ENCODE data around the gene PDE11A. TPM values are rescaled to one million over a fixed set of nuclear protein-coding genes. Genes with fewer than 3 reads are reported as not detected.

The PDE11A gene
- total RNA-seq, 1 donor from 2014 or later, result 0.27 TPM

DNA sequence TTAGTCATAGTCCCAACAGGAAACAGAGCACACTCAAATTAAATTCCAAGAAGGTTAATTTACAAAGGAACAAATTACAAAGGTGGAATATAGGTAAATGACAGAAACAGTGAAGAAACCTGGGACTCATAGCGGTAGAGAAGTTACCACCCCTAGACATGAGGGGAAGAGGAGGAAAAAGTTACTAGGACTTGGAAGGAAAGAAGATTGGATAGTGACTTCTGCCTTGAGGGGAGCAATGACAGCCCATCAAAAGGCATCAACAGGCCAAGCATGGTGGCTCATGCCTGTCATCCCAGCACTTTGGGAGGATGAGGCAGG lies 2.4 kb upstream of the PDE11A start:
- Mint-ChIP-seq H3K27ac (ENCODE audit: unreplicated experiment) (no peak overlapping the region), H3K4me1 (ENCODE audit: low read depth, unreplicated experiment) (no peaks in the 10 kb centered on the region), H3K4me3 (ENCODE audit: unreplicated experiment) (no peak overlapping the region), H3K9me3 (ENCODE audit: unreplicated experiment) (no peaks in the 10 kb centered on the region), H3K36me3 (ENCODE audit: unreplicated experiment) (no peaks in the 10 kb centered on the region), H3K27me3 (ENCODE audit: unreplicated experiment) (peaks cover 3% of the 10 kb centered on the region)
- DNase-seq, result no peak
- TF ChIP-seq, protein P1, sequence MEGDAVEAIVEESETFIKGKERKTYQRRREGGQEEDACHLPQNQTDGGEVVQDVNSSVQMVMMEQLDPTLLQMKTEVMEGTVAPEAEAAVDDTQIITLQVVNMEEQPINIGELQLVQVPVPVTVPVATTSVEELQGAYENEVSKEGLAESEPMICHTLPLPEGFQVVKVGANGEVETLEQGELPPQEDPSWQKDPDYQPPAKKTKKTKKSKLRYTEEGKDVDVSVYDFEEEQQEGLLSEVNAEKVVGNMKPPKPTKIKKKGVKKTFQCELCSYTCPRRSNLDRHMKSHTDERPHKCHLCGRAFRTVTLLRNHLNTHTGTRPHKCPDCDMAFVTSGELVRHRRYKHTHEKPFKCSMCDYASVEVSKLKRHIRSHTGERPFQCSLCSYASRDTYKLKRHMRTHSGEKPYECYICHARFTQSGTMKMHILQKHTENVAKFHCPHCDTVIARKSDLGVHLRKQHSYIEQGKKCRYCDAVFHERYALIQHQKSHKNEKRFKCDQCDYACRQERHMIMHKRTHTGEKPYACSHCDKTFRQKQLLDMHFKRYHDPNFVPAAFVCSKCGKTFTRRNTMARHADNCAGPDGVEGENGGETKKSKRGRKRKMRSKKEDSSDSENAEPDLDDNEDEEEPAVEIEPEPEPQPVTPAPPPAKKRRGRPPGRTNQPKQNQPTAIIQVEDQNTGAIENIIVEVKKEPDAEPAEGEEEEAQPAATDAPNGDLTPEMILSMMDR (IDR thresholded peaks at IDR 0.05; ENCODE audit: partially characterized antibody, unreplicated experiment), result no peak

DNA sequence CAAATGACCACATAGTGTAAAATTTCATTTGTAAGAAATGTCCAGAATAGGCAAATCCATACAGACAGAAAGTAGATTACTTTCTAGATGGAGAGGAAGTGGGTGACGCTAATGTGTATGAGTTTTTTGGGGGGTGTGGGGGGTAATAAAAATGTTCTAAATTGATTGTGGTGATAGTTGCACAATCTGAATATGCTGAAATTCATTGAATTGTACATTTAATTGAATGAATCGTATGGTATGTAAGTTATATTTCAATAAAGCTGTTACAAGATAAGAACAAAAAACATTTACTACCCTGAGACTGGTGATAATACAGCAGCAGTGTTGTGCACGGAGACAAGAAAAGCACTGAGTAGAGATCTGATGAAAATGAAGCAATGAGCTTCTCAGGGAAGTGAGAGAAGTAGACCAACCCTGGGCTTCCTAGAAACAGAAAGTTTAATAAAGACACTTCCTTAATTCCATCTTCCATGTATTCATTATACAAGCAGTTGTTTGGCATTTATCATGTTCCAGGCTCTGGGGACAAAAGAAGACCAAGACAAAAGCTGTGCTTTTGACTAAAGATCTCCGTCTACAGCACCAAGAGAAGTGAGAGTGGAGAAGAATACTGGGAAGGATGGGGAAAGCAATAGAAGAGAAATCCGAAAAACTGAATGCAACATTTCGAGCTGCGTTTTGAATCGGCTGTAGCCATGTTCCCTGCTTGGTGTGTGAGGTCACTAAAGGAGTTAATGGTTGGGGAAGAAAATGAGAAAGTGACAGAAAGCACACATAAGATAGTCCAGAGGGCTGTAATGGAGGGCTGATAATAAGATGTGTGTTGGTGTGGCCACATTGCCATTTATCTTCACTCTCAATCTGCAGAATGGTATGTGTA lies 1.8 kb upstream of the PDE11A start:
- no peaks in the 10 kb centered on the region for H3K36me3 Mint-ChIP-seq (ENCODE audit: unreplicated experiment)
- DNase-seq, result no peak
- no peaks in the 10 kb centered on the region for H3K4me1 Mint-ChIP-seq (ENCODE audit: low read depth, unreplicated experiment)
- H3K27me3 Mint-ChIP-seq (ENCODE audit: unreplicated experiment), result peaks cover 3% of the 10 kb centered on the region
- no peak overlapping the region for H3K4me3 Mint-ChIP-seq (ENCODE audit: unreplicated experiment)
- H3K9me3 Mint-ChIP-seq (ENCODE audit: unreplicated experiment), result no peaks in the 10 kb centered on the region
- no peak overlapping the region for H3K27ac Mint-ChIP-seq (ENCODE audit: unreplicated experiment)
- TF ChIP-seq, protein P1 (IDR thresholded peaks at IDR 0.05; ENCODE audit: partially characterized antibody, unreplicated experiment), result no peak

DNA sequence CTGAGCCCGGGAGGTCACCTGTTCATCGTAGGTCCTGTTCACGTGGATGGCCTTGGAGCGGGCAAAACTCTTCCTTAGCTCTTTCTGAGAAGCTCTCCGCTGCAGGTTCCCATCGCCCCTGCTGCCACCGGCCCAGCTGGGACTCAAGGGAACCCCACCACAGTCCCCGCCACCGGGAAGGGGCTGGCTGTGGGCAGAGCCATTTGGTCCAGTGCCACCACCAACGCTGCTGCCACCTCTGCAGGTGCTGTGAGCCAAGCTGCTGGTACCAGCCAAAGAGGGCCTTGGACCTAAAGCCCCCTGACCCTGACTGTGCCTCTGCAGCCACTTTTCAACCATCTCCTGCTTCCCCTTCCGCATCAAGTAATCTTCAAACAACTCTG lies 586 bp downstream of the PDE11A start:
- Mint-ChIP-seq H3K36me3 (ENCODE audit: unreplicated experiment) (no peaks in the 10 kb centered on the region), H3K4me1 (ENCODE audit: low read depth, unreplicated experiment) (peaks cover 4% of the 10 kb centered on the region), H3K27ac (ENCODE audit: unreplicated experiment) (no peak overlapping the region), H3K9me3 (ENCODE audit: unreplicated experiment) (no peaks in the 10 kb centered on the region), H3K27me3 (ENCODE audit: unreplicated experiment) (peaks cover 3% of the 10 kb centered on the region), H3K4me3 (ENCODE audit: unreplicated experiment) (peak overlapping the region; percentile 91)
- TF ChIP-seq, protein P1 (IDR thresholded peaks at IDR 0.05; ENCODE audit: partially characterized antibody, unreplicated experiment), result no peak
- DNase-seq, result no peak

DNA sequence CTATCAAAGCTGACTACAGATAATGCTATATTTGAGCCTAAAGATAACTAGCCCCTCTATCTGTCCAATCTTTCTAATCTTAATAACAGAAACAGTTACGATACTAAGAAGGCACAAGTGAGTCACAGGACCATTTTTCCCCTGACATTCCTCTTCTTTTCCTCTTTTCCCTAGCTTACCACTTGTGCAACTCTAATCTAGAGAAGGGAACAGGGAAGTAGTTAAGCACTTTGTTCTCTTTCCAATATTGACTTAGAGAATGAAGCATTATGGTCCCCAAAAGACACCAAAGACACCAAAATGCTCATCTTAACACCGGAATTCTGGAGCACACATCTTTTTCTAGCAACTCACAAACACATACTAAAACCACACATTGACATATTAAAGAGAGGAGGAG lies 1.8 kb downstream of the PDE11A start:
- TF ChIP-seq, protein P1 (IDR thresholded peaks at IDR 0.05; ENCODE audit: partially characterized antibody, unreplicated experiment), result no peak
- no peak overlapping the region for H3K4me3 Mint-ChIP-seq (ENCODE audit: unreplicated experiment)
- H3K36me3 Mint-ChIP-seq (ENCODE audit: unreplicated experiment), result no peaks in the 10 kb centered on the region
- no peaks in the 10 kb centered on the region for H3K9me3 Mint-ChIP-seq (ENCODE audit: unreplicated experiment)
- no peak overlapping the region for H3K27ac Mint-ChIP-seq (ENCODE audit: unreplicated experiment)
- DNase-seq, result no peak
- H3K27me3 Mint-ChIP-seq (ENCODE audit: unreplicated experiment), result peaks cover 3% of the 10 kb centered on the region
- peaks cover 6% of the 10 kb centered on the region for H3K4me1 Mint-ChIP-seq (ENCODE audit: low read depth, unreplicated experiment)

DNA sequence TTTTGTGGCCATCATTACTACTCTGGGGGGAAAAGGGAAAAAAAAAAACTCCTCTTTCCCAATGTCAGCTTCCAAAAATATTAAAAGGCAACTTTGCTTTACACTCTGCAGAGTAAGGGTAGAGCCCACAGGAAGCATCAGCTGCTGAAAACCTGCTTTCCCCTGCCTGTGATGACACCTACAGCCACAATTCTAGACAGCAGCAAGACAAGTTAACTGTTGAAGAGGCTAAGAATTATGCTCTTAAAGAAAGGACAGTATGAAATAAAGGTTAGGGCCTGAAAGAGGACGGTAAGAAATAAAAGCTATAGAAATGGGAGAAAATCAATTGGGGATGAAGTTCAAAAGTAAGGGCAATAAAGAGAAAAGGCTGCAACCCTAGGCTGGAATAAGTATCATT lies 3.0 kb downstream of the PDE11A start:
- H3K27ac Mint-ChIP-seq (ENCODE audit: unreplicated experiment), result no peak overlapping the region
- TF ChIP-seq, protein P1 (IDR thresholded peaks at IDR 0.05; ENCODE audit: partially characterized antibody, unreplicated experiment), result no peak
- peaks cover 3% of the 10 kb centered on the region for H3K27me3 Mint-ChIP-seq (ENCODE audit: unreplicated experiment)
- no peak for DNase-seq
- no peak overlapping the region for H3K4me3 Mint-ChIP-seq (ENCODE audit: unreplicated experiment)
- no peaks in the 10 kb centered on the region for H3K9me3 Mint-ChIP-seq (ENCODE audit: unreplicated experiment)
- H3K36me3 Mint-ChIP-seq (ENCODE audit: unreplicated experiment), result no peaks in the 10 kb centered on the region
- H3K4me1 Mint-ChIP-seq (ENCODE audit: low read depth, unreplicated experiment), result peaks cover 6% of the 10 kb centered on the region
